HG03460 (cell line): Measurements from ENCODE around the gene MLN.

Source experiments
- ATAC-seq: cut with Tn5 transposase; IDR thresholded peaks from one replicate; pipeline ENCODE4 v1.9.1; 2021; ENCODE audit not compliant: unreplicated experiment

Gene MLN

GRCh38 chr6:33816911-33817310 is 13.1 kb upstream of the MLN start:
- no peak for ATAC-seq

GRCh38 chr6:33815854-33816253 is 12.1 kb upstream of the MLN start:
- ATAC-seq: no peak

GRCh38 chr6:33813990-33814985 is 10.5 kb upstream of the MLN start:
- no peak for ATAC-seq

GRCh38 chr6:33813246-33813904 is 9.6 kb upstream of the MLN start:
- no peak for ATAC-seq

GRCh38 chr6:33812669-33813068 is 8.9 kb upstream of the MLN start:
- ATAC-seq: no peak

- ATAC-seq: no peak
These were observed 5.8 kb upstream of the MLN start for GRCh38 chr6:33809594-33809993.

- no peak for ATAC-seq
These were observed 4.9 kb upstream of the MLN start for GRCh38 chr6:33808641-33809180.

- no peak for ATAC-seq
These were observed 3.8 kb upstream of the MLN start for GRCh38 chr6:33807606-33808005.

- no peak for ATAC-seq
These were observed 3.0 kb upstream of the MLN start for GRCh38 chr6:33806841-33807240.

GRCh38 chr6:33802186-33802958 is 1.4 kb downstream of the MLN start:
- no peak for ATAC-seq

- no peak for ATAC-seq
These were observed 2.2 kb downstream of the MLN start for GRCh38 chr6:33801611-33802010.

GRCh38 chr6:33800248-33800969 is 3.4 kb downstream of the MLN start:
- no peak for ATAC-seq

GRCh38 chr6:33799454-33800113 is 4.2 kb downstream of the MLN start:
- ATAC-seq: no peak

GRCh38 chr6:33798343-33798848 is 5.4 kb downstream of the MLN start:
- no peak for ATAC-seq

GRCh38 chr6:33797626-33798342 is 6.0 kb downstream of the MLN start:
- ATAC-seq: no peak

GRCh38 chr6:33794910-33795623 is 8.7 kb downstream of the MLN start:
- no peak for ATAC-seq

GRCh38 chr6:33792981-33793380 is 10.8 kb downstream of the MLN start:
- no peak for ATAC-seq

- no peak for ATAC-seq
These were observed 12.2 kb downstream of the MLN start for GRCh38 chr6:33791620-33792019.
